ENCODE results near the gene CISTR. TPM values are rescaled to one million over a fixed set of nuclear protein-coding genes. Genes with fewer than 3 reads are reported as not detected.
"Not testable (repeated sequence)": the region's sequence is repeated elsewhere in the genome, so short reads cannot be mapped to it uniquely, and the experiment has no call there.

CISTR gene
- total RNA-seq, 4 donors from 2014 or later = not detected

GRCh38 chr12:53766881-53767280, 15.1 kb upstream of the CISTR start:
- no peaks in the 10 kb centered on the region for H3K36me3 ChIP-seq
- H3K27me3 ChIP-seq = peaks cover 0 to 66% (median 2%) of the 10 kb centered on the region in 4 donors
- no peak for TF ChIP-seq POLR2AphosphoS5 (IDR thresholded peaks at IDR 0.05)
- TF ChIP-seq CTCF (IDR thresholded peaks at IDR 0.05) = no peak
- TF ChIP-seq POLR2A (IDR thresholded peaks at IDR 0.05; ENCODE audit: low read depth) = no peak
- no peak for TF ChIP-seq EP300 (IDR thresholded peaks at IDR 0.05)
- H3K27ac ChIP-seq (replicated peaks in 1 of 4) = no peak overlapping the region
- intact Hi-C loops (cut with DNase I) = no loop called here
- no peaks in the 10 kb centered on the region for H3K4me1 ChIP-seq
- no peak overlapping the region for H3K4me3 ChIP-seq
- H3K9me3 ChIP-seq = no peaks in the 10 kb centered on the region
- no peak for DNase-seq (ENCODE audit: extremely low spot score)
- 72% methylated on average over 3 of the region's 3 CpGs for WGBS

DNA sequence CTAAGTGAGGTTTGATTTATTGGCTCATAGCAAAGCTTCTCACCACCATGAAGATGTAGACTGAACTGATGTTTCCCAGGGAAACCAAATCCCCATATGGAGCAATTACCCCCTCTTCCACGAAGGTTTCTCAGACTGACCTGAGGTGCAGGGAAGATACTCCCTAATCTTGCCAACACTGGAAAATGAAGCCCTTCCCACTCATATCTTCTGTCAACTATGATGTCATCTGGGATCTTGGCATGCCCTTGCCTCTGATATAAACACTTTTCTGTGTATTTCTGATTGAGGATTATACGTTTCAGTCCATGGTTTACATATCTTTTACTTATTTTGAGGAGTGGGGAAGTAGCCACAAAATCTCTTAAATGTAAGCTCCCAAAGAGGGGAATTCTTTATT, 14.1 kb upstream of the CISTR start:
- H3K9me3 ChIP-seq = no peaks in the 10 kb centered on the region
- WGBS = 58% methylated on average over 2 of the region's 2 CpGs
- H3K27ac ChIP-seq (replicated peaks in 1 of 4) = no peak overlapping the region
- H3K4me3 ChIP-seq = no peak overlapping the region
- intact Hi-C loops (cut with DNase I) = no loop called here
- H3K36me3 ChIP-seq = no peaks in the 10 kb centered on the region
- peaks cover 0 to 73% (median 2%) of the 10 kb centered on the region in 4 donors for H3K27me3 ChIP-seq
- TF ChIP-seq POLR2AphosphoS5 (IDR thresholded peaks at IDR 0.05) (no peak), CTCF (IDR thresholded peaks at IDR 0.05) (no peak), EP300 (IDR thresholded peaks at IDR 0.05) (no peak), POLR2A (IDR thresholded peaks at IDR 0.05; ENCODE audit: low read depth) (no peak)
- H3K4me1 ChIP-seq = no peaks in the 10 kb centered on the region
- DNase-seq (ENCODE audit: extremely low spot score) = no peak

DNA sequence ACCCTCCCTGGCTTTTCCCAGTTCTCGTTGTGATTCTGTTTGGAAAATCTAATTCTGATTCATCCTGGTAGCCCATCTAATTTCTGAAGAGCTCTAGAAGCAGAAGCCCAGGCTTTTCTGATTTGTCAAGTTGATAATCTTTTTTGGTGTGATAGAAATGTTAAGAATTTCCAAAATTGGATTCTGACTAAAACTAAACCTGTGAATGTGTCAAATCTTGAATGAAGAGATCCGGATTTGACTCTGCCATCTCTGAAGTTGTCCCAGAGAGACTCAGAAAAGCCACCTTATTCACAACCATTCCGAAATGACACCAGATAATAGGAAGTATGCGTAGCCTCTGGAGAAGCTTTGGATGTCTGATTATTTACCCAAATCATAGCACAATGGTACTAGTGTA, 12.8 kb upstream of the CISTR start:
- no peak for DNase-seq (ENCODE audit: extremely low spot score)
- no peaks in the 10 kb centered on the region for H3K36me3 ChIP-seq
- H3K4me1 ChIP-seq = no peaks in the 10 kb centered on the region
- peaks cover 0 to 86% (median 2%) of the 10 kb centered on the region in 4 donors for H3K27me3 ChIP-seq
- TF ChIP-seq POLR2AphosphoS5 (IDR thresholded peaks at IDR 0.05) = no peak
- intact Hi-C loops (cut with DNase I) = no loop called here
- no peak overlapping the region for H3K27ac ChIP-seq (replicated peaks in 1 of 4)
- WGBS = 88% methylated on average over 4 of the region's 4 CpGs
- H3K4me3 ChIP-seq = no peak overlapping the region
- no peaks in the 10 kb centered on the region for H3K9me3 ChIP-seq

DNA sequence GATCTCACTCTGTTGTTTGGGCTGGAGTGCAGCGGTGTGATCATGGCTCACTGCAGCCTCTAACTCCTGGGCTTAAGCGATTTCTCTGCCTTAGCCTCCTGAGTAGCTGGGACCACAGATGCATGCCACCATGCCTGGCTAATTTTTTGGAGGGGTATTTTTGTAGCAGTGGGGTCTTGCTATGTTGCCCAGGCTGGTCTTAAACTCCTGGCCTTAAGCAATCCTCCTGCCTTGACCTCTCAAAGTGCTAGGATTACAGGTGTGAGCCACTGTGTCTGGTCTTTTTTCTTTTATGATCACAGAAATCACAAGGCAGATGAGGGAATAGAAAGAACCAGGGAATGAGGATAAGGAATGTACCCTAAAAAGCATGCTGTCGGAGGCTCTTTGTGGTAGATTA, 11.0 kb upstream of the CISTR start:
- 94% methylated on average over 3 of the region's 3 CpGs for WGBS
- H3K27me3 ChIP-seq = peaks cover 0 to 95% (median 2%) of the 10 kb centered on the region in 4 donors
- intact Hi-C loops (cut with DNase I) = not testable (repeated sequence)

GRCh38 chr12:53761306-53761705, 9.5 kb upstream of the CISTR start:
- Histone ChIP-seq H3K27ac (replicated peaks in 1 of 4) (no peak overlapping the region), H3K27me3 (peaks cover 0 to 95% (median 2%) of the 10 kb centered on the region in 4 donors)
- intact Hi-C loops (cut with DNase I) = no loop called here

More for the DNA sequence above, 11.0 kb upstream of the CISTR start:
- H3K4me3 ChIP-seq; H3K36me3 ChIP-seq; DNase-seq (ENCODE audit: extremely low spot score); H3K9me3 ChIP-seq; H3K27ac ChIP-seq (replicated peaks in 1 of 4); H3K4me1 ChIP-seq: not testable (repeated sequence)

More at GRCh38 chr12:53761306-53761705, 9.5 kb upstream of the CISTR start:
- no peaks in the 10 kb centered on the region for H3K36me3 ChIP-seq
- no peak for DNase-seq (ENCODE audit: extremely low spot score)
- no peak for TF ChIP-seq POLR2A (IDR thresholded peaks at IDR 0.05; ENCODE audit: low read depth)
- no peak for TF ChIP-seq EP300 (IDR thresholded peaks at IDR 0.05)
- TF ChIP-seq CTCF (IDR thresholded peaks at IDR 0.05) = no peak
- no peak for TF ChIP-seq POLR2AphosphoS5 (IDR thresholded peaks at IDR 0.05)
- peaks cover 0 to 8% (median 7%) of the 10 kb centered on the region in 4 donors for H3K4me1 ChIP-seq
- no peaks in the 10 kb centered on the region for H3K9me3 ChIP-seq
- H3K4me3 ChIP-seq = no peak overlapping the region
